SH-SY5Y (cell line): ENCODE data around the gene DNAH17.

ENCODE experiments used
- GATA2 ChIP-seq: IDR thresholded peaks from 2 replicates; pipeline ENCODE4 v1.6.1; 2011; ENCODE audit warnings: mild to moderate bottlenecking, low read depth, low read length
- GATA3 ChIP-seq: IDR thresholded peaks from 2 replicates; pipeline ENCODE4 v1.6.1; 2011; ENCODE audit warnings: low read depth, mild to moderate bottlenecking, low read length, moderate library complexity

GRCh38 chr17:78437508-78438169 is 139.6 kb downstream of the DNAH17 start:
- TF ChIP-seq GATA2 (no peak), GATA3 (no peak)
